Loucy (cell line): ENCODE results near the gene SLC46A2.

Experiments
- EZH2phosphoT487 ChIP-seq: fragments of 200-600 bp; IDR thresholded peaks from 2 replicates; pipeline ENCODE4 v1.6.1; 2018; ENCODE audit warnings: antibody characterized with exemption, mild to moderate bottlenecking, moderate library complexity, borderline replicate concordance
- TF ChIP-seq, protein P1 (sequence below): fragments of 200-600 bp; sonication (generic); conservative IDR thresholded peaks from 2 replicates; pipeline ENCODE4 v1.5.1; 2014; ENCODE audit warnings: mild to moderate bottlenecking, antibody characterized with exemption, low read length

DNA sequence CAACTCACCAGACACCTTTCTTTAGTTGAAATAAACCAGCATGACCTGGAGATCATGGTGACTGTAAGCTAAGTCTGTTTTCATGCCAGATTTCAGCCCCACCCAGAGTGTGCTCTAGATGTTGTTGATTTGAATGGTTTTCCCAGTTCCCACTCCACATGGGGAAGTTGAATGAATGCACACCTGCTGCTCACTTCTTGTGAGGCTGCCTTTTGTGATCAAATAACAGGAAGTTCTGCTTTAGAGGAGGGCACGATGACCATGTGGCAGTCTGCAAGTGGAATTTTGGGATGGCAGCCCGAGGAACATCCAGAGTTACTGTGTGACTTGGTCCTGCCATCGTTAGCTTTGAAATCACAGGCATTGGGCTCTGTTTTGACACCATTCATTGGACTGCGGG is 18.7 kb downstream of the SLC46A2 start:
- TF ChIP-seq, protein P1, sequence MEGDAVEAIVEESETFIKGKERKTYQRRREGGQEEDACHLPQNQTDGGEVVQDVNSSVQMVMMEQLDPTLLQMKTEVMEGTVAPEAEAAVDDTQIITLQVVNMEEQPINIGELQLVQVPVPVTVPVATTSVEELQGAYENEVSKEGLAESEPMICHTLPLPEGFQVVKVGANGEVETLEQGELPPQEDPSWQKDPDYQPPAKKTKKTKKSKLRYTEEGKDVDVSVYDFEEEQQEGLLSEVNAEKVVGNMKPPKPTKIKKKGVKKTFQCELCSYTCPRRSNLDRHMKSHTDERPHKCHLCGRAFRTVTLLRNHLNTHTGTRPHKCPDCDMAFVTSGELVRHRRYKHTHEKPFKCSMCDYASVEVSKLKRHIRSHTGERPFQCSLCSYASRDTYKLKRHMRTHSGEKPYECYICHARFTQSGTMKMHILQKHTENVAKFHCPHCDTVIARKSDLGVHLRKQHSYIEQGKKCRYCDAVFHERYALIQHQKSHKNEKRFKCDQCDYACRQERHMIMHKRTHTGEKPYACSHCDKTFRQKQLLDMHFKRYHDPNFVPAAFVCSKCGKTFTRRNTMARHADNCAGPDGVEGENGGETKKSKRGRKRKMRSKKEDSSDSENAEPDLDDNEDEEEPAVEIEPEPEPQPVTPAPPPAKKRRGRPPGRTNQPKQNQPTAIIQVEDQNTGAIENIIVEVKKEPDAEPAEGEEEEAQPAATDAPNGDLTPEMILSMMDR, result no peak
- no peak for TF ChIP-seq EZH2phosphoT487
